ENCODE data around the gene MDN1.

MDN1 gene

GRCh38 chr6:89616531-89616930, 203.1 kb downstream of the MDN1 start:
- TF ChIP-seq CTCF (conservative IDR thresholded peaks at IDR 0.05): no peak
- no peak for TF ChIP-seq ZFX (IDR thresholded peaks at IDR 0.05)

GRCh38 chr6:89615882-89616281, 203.7 kb downstream of the MDN1 start:
- TF ChIP-seq ZFX (IDR thresholded peaks at IDR 0.05): no peak
- TF ChIP-seq CTCF (conservative IDR thresholded peaks at IDR 0.05): no peak
- no peak overlapping the region for H3K27ac ChIP-seq

More at GRCh38 chr6:89616531-89616930, 203.1 kb downstream of the MDN1 start:
- no peak overlapping the region for H3K27ac ChIP-seq

GRCh38 chr6:89613790-89614189, 205.8 kb downstream of the MDN1 start:
- H3K27ac ChIP-seq: no peak overlapping the region
- no peak for TF ChIP-seq CTCF (conservative IDR thresholded peaks at IDR 0.05)

GRCh38 chr6:89612121-89612520, 207.5 kb downstream of the MDN1 start:
- no peak overlapping the region for H3K27ac ChIP-seq
- no peak for TF ChIP-seq ZFX (IDR thresholded peaks at IDR 0.05)
- no peak for TF ChIP-seq CTCF (conservative IDR thresholded peaks at IDR 0.05)

GRCh38 chr6:89611666-89612065, 207.9 kb downstream of the MDN1 start:
- no peak for TF ChIP-seq ZFX (IDR thresholded peaks at IDR 0.05)
- TF ChIP-seq CTCF (conservative IDR thresholded peaks at IDR 0.05): no peak
- H3K27ac ChIP-seq: no peak overlapping the region

GRCh38 chr6:89610149-89610642, 209.4 kb downstream of the MDN1 start:
- TF ChIP-seq ZFX (IDR thresholded peaks at IDR 0.05): no peak
- peak; percentile 60 for TF ChIP-seq CTCF (conservative IDR thresholded peaks at IDR 0.05)
- H3K27ac ChIP-seq: no peak overlapping the region

- TF ChIP-seq CTCF (conservative IDR thresholded peaks at IDR 0.05): no peak
- no peak for TF ChIP-seq ZFX (IDR thresholded peaks at IDR 0.05)
- H3K27ac ChIP-seq: no peak overlapping the region
Observed at GRCh38 chr6:89605861-89606260, 213.7 kb downstream of the MDN1 start.

Measured in C4-2B (cell line).